HepG2 (cell line): Measurements from ENCODE around the gene NTN3. TPM values are rescaled to one million over a fixed set of nuclear protein-coding genes. Genes with fewer than 3 reads are reported as not detected.

Experiments used
- ATAC-seq: fragments of 200-7000 bp; cut with Tn5 transposase; 3 replicates; pipeline ENCODE4 v1.9.1; 2020; ENCODE audit warnings: mild to moderate bottlenecking, moderate library complexity
- BruUV-seq: library from RNA; stranded (reverse); fragments of 400-500 nt; replicated peaks from 2 replicates; lab custom pipeline; 2021; lab: Mats Ljungman, UMichigan
- CTCF ChIA-PET: fragments of 300-600 bp; formaldehyde crosslinking; extraction: SDS; loops from one replicate; lab custom pipeline; 2021; ENCODE audit warnings: low total read pairs, inconsistent platforms, low intra/inter-chr PET ratio; lab: Yijun Ruan, JAX
- POLR2A ChIA-PET: fragments of 350-600 bp; sonication (Branson Sonifier 250); formaldehyde crosslinking; loops from one replicate; lab custom pipeline; 2020; ENCODE audit warnings: antibody characterized with exemption, inconsistent platforms; lab: Yijun Ruan, JAX
- DNase-seq: peaks from one replicate; pipeline ENCODE4 v3.0.0-alpha.2; 2015; ENCODE audit warnings: low spot score
- FAIRE-seq: peaks from 3 replicates; lab custom pipeline; 2011; peaks lifted over from hg19 to GRCh38; lab: Jason Lieb, UNC
- H2AFZ ChIP-seq: one replicate; pipeline ENCODE4 v1.6.1; 2011; ENCODE audit warnings: low read length, inconsistent platforms
- H3K27ac ChIP-seq: fragments of 300-600 bp; 3 replicates; pipeline ENCODE4 v1.8.0; 2011; ENCODE audit warnings: mixed run types, mild to moderate bottlenecking, mixed read lengths, low read length, inconsistent platforms; ENCODE audit not compliant: insufficient read depth; ENCODE audit errors: extremely low read length
- H3K27me3 ChIP-seq, 2 experiments: fragments of 200-600 bp in 1 of 2; 2 replicates in 1 of 2; 3 replicates in 1 of 2; pipeline versions ENCODE4 v1.6.0 to v1.8.0; 2011; ENCODE audit warnings: low read length in 2 of 2, mild to moderate bottlenecking in 2 of 2, moderate library complexity in 2 of 2, inconsistent platforms in 1 of 2; ENCODE audit not compliant: insufficient read depth in 2 of 2, control insufficient read depth in 1 of 2
- H3K36me3 ChIP-seq, 2 experiments: fragments of 200-600 bp in 1 of 2; replicated peaks in 1 of 2; 2 replicates in 1 of 2; 3 replicates in 1 of 2; pipeline versions ENCODE4 v1.5.1 to v1.8.0; 2011; ENCODE audit warnings: low read length in 2 of 2, inconsistent platforms in 1 of 2; ENCODE audit not compliant: insufficient read depth in 2 of 2, control insufficient read depth in 1 of 2
- H3K4me1 ChIP-seq: 2 replicates; pipeline ENCODE4 v1.5.1; 2012; ENCODE audit warnings: low read length, inconsistent platforms; ENCODE audit not compliant: insufficient read depth
- H3K4me2 ChIP-seq: 2 replicates; pipeline ENCODE4 v1.6.0; 2011; ENCODE audit warnings: low read depth, low read length, inconsistent platforms
- H3K4me3 ChIP-seq, 3 experiments: fragments of 200-600 bp in 1 of 3; sonication (generic), shearing (Covaris generic) in 1 of 3; replicated peaks in 1 of 3; 2 replicates each; pipeline ENCODE4 v1.5.1; 2011 to 2016; ENCODE audit warnings: low read length in 3 of 3, inconsistent platforms in 2 of 3, low read depth in 2 of 3, mild to moderate bottlenecking in 2 of 3, control low read depth in 1 of 3, mixed read lengths in 1 of 3; ENCODE audit not compliant: insufficient read depth in 1 of 3
- H3K79me2 ChIP-seq: one replicate; pipeline ENCODE4 v1.6.1; 2011; ENCODE audit warnings: low read length, inconsistent platforms; ENCODE audit not compliant: insufficient read depth
- H3K9ac ChIP-seq: 2 replicates; pipeline ENCODE4 v1.6.0; 2011; ENCODE audit warnings: mild to moderate bottlenecking, low read depth, low read length, inconsistent platforms; ENCODE audit not compliant: insufficient read depth
- H3K9me3 ChIP-seq: 2 replicates; pipeline ENCODE4 v1.5.1; 2012; ENCODE audit warnings: mild to moderate bottlenecking, low read length
- H4K20me1 ChIP-seq: 2 replicates; pipeline ENCODE4 v1.6.0; 2011; ENCODE audit warnings: inconsistent platforms, mild to moderate bottlenecking, low read length, moderate library complexity; ENCODE audit not compliant: insufficient read depth
- AKAP8 ChIP-seq: sonication (generic); formaldehyde crosslinking; IDR thresholded peaks from 2 replicates; pipeline ENCODE4 v1.5.1; 2020; ENCODE audit warnings: mild to moderate bottlenecking, missing genetic modification reagents
- EEA1 ChIP-seq: sonication (generic); formaldehyde crosslinking; IDR thresholded peaks from 2 replicates; pipeline ENCODE4 v1.5.1; 2020; ENCODE audit warnings: mild to moderate bottlenecking, missing genetic modification reagents, borderline replicate concordance
- KDM3A ChIP-seq: IDR thresholded peaks from 2 replicates; pipeline ENCODE4 v1.6.1; 2018; ENCODE audit warnings: low read depth, missing compliant biosample characterization
- MEIS2 ChIP-seq: sonication (generic); formaldehyde crosslinking; IDR thresholded peaks from 2 replicates; pipeline ENCODE4 v1.9.0; 2021; ENCODE audit warnings: mild to moderate bottlenecking, missing genetic modification reagents
- NFAT5 ChIP-seq: sonication (generic); formaldehyde crosslinking; IDR thresholded peaks from 2 replicates; pipeline ENCODE4 v1.4.0; 2020; ENCODE audit warnings: missing genetic modification reagents
- PHB2 ChIP-seq: fragments of 450-650 bp; IDR thresholded peaks from 2 replicates; pipeline ENCODE4 v1.6.1; 2018; ENCODE audit not compliant: partially characterized antibody
- SALL2 ChIP-seq: sonication (generic); formaldehyde crosslinking; IDR thresholded peaks from 2 replicates; pipeline ENCODE4 v1.8.1; 2023; ENCODE audit warnings: mild to moderate bottlenecking, missing genetic modification reagents, inconsistent platforms
- SRF ChIP-seq: IDR thresholded peaks from 2 replicates; pipeline ENCODE4 v1.6.1; 2011; ENCODE audit warnings: mild to moderate bottlenecking, low read depth, low read length, moderate library complexity
- THAP8 ChIP-seq: sonication (generic); formaldehyde crosslinking; IDR thresholded peaks from 2 replicates; pipeline ENCODE4 v1.5.1; 2020; ENCODE audit warnings: missing genetic modification reagents, mild to moderate bottlenecking, borderline replicate concordance
- ZNF224 ChIP-seq: sonication (generic); formaldehyde crosslinking; IDR thresholded peaks from 2 replicates; pipeline ENCODE4 v1.5.0; 2020; ENCODE audit warnings: mild to moderate bottlenecking, missing genetic modification reagents
- ZNF337 ChIP-seq: sonication (generic); formaldehyde crosslinking; IDR thresholded peaks from 2 replicates; pipeline ENCODE4 v1.5.1; 2020; ENCODE audit warnings: missing genetic modification reagents, low read depth, mild to moderate bottlenecking, borderline replicate concordance
- ZNF772 ChIP-seq: sonication (generic); formaldehyde crosslinking; IDR thresholded peaks from 2 replicates; pipeline ENCODE4 v1.5.0; 2020; ENCODE audit warnings: mild to moderate bottlenecking, missing genetic modification reagents
- WGBS: methylation state at CpG from one replicate; pipeline ENCODE4 v1.1.6; 2017; ENCODE audit warnings: low lambda C conversion rate; 5-methylcytosine and 5-hydroxymethylcytosine counted together
- in situ Hi-C: cut with HindIII; loops from 2 replicates; pipeline ENCODE4 v1.10.0; 2017; ENCODE audit warnings: low pct_unique_long_range_greater_than_20kb; ENCODE audit not compliant: extremely low pct_ligation_motif_present
- intact Hi-C: fragments of 100-400 bp; cut with micrococcal nuclease; formaldehyde crosslinking; loops from one replicate; pipeline ENCODE4 v1.10.0; 2022; ENCODE audit not compliant: unreplicated experiment
- polyA plus RNA-seq, 8 experiments: library from polyadenylated mRNA; depleted of rRNA in 3 of 8; stranded (reverse) in 7 of 8; unstranded in 1 of 8; fragments of >200 nt; fragmentation: Illumina TruSeq in 4 of 8; extraction: Trizol in 4 of 8; gene quantifications; 2 replicates each; pipeline versions ENCODE4 v1.2.1 to v1.2.3, GENCODE V29; 2011 to 2016; ENCODE audit warnings: low read depth in 4 of 8, missing spikeins in 1 of 8, mixed read lengths in 1 of 8; ENCODE audit not compliant: insufficient read depth in 1 of 8
- total RNA-seq, 5 experiments: library from RNA; depleted of rRNA; stranded (reverse); fragments of >200 nt; fragmentation: Illumina TruSeq; extraction: Trizol; gene quantifications; 2 replicates each; pipeline ENCODE4 v1.2.3, GENCODE V29; 2016; ENCODE audit warnings: low read depth in 1 of 5

NTN3 gene
- total and polyA plus RNA-seq, 2 of the 13 experiments (the other 11 are each of a cell fraction or from before 2014, with no cell fraction given) = 0.09 to 0.20 TPM

GRCh38 chr16:2460916-2461315, 10.2 kb upstream of the NTN3 start:
- H3K9ac ChIP-seq = peak overlapping the region; percentile 72
- DNase-seq = no peak

More at GRCh38 chr16:2460916-2461315, 10.2 kb upstream of the NTN3 start:
- WGBS = 93% methylated on average over 8 of the region's 13 CpGs
- no peaks in the 10 kb centered on the region for H4K20me1 ChIP-seq
- no peaks in the 10 kb centered on the region for H3K79me2 ChIP-seq
- peaks cover 8 to 14% of the 10 kb centered on the region in 2 experiments; a peak in 4 of 5 replicates for H3K36me3 ChIP-seq
- TSS peak; percentile 43 for BruUV-seq
- in situ Hi-C loops = no loop called here
- peak overlapping the region; percentile 59 to 75 (median 65); a peak in 5 of 6 replicates for H3K4me3 ChIP-seq
- H3K4me2 ChIP-seq = peak overlapping the region; percentile 98
- H2AFZ ChIP-seq = no peak overlapping the region
- TF ChIP-seq PHB2 = no peak
- no peak for TF ChIP-seq MEIS2 (CRISPR knock-in tag)
- no peak for TF ChIP-seq ZNF337 (CRISPR knock-in tag)
- TF ChIP-seq ZNF772 (CRISPR knock-in tag) = no peak
- TF ChIP-seq AKAP8 (CRISPR knock-in tag) = no peak
- TF ChIP-seq KDM3A (CRISPR knock-in tag) = no peak
- no peak for TF ChIP-seq THAP8
- no peak for TF ChIP-seq EEA1 (CRISPR knock-in tag)
- TF ChIP-seq SRF = no peak
- no peak for TF ChIP-seq SALL2 (CRISPR knock-in tag)
- no peak for TF ChIP-seq ZNF224
- no peak for TF ChIP-seq NFAT5 (CRISPR knock-in tag)
- no peaks in the 10 kb centered on the region for H3K27me3 ChIP-seq
- peak overlapping the region; percentile 78 for H3K27ac ChIP-seq
- intact Hi-C loops = no loop called here
- ATAC-seq (no peak), FAIRE-seq (no peak)
- H3K9me3 ChIP-seq = no peaks in the 10 kb centered on the region
- H3K4me1 ChIP-seq = peaks cover 24% of the 10 kb centered on the region
- POLR2A ChIA-PET = interaction anchor here (1.2 to 1.5 kb wide), 2 partner anchors 8 to 12 kb away, joined by 3 to 6 read pairs; no protein-coding TSS in a partner anchor
- CTCF ChIA-PET = no interaction called here
